HG02970 (cell line): ENCODE results near the gene HTATSF1.
A peak's percentile ranks its signal among the peaks of the same experiment; 100 is the strongest.

Source experiments
- ATAC-seq: cut with Tn5 transposase; IDR thresholded peaks from one replicate; pipeline ENCODE4 v1.9.1; 2021; ENCODE audit warnings: mild to moderate bottlenecking, moderate library complexity, moderate number of reproducible peaks; ENCODE audit not compliant: unreplicated experiment, low FRiP score

The HTATSF1 gene

GRCh38 chrX:136496186-136496763, 1.1 kb upstream of the HTATSF1 start:
- ATAC-seq, result no peak

GRCh38 chrX:136496764-136497555, 432 bp upstream of the HTATSF1 start:
- peak; percentile 78 for ATAC-seq

GRCh38 chrX:136519069-136519468, 21.7 kb downstream of the HTATSF1 start:
- ATAC-seq, result no peak

GRCh38 chrX:136523770-136524169, 26.4 kb downstream of the HTATSF1 start:
- no peak for ATAC-seq

GRCh38 chrX:136525738-136526606, 28.6 kb downstream of the HTATSF1 start:
- ATAC-seq, result no peak

GRCh38 chrX:136528645-136529315, 31.4 kb downstream of the HTATSF1 start:
- ATAC-seq, result no peak

- ATAC-seq, result no peak
These were observed 32.4 kb downstream of the HTATSF1 start for GRCh38 chrX:136529795-136530194.

- ATAC-seq, result no peak
These were observed 34.6 kb downstream of the HTATSF1 start, which contains the start of gene VGLL1 for GRCh38 chrX:136531951-136532350. Gene VGLL1, plus strand, starts transcription at chrX:136532215. Its CDS starts 3,806 bp downstream, at chrX:136536021.

- no peak for ATAC-seq
These were observed 36.7 kb downstream of the HTATSF1 start for GRCh38 chrX:136534131-136534530.

GRCh38 chrX:136538811-136539210, 41.4 kb downstream of the HTATSF1 start:
- ATAC-seq, result no peak

- ATAC-seq, result no peak
These were observed 42.8 kb downstream of the HTATSF1 start for GRCh38 chrX:136540226-136540625.

GRCh38 chrX:136541294-136541693, 43.9 kb downstream of the HTATSF1 start:
- ATAC-seq, result no peak

GRCh38 chrX:136542281-136542680, 44.9 kb downstream of the HTATSF1 start:
- no peak for ATAC-seq

- ATAC-seq, result no peak
These were observed 49.0 kb downstream of the HTATSF1 start for GRCh38 chrX:136546371-136546781.

- no peak for ATAC-seq
These were observed 51.8 kb downstream of the HTATSF1 start for GRCh38 chrX:136549226-136549625.

- no peak for ATAC-seq
These were observed 54.0 kb downstream of the HTATSF1 start for GRCh38 chrX:136551410-136551809.

- no peak for ATAC-seq
These were observed 58.3 kb downstream of the HTATSF1 start for GRCh38 chrX:136555694-136556093.
